Measurements from ENCODE around the gene SLC35F3.

The SLC35F3 gene

GRCh38 chr1:234262754-234263105 lies 358.3 kb downstream of the SLC35F3 start:
- DNase-seq (ENCODE audit: low read depth): no peak
- H3K4me3 ChIP-seq (ENCODE audit: low read depth, low read length): no peak overlapping the region
- TF ChIP-seq, protein P1, sequence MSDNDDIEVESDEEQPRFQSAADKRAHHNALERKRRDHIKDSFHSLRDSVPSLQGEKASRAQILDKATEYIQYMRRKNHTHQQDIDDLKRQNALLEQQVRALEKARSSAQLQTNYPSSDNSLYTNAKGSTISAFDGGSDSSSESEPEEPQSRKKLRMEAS (IDR thresholded peaks at IDR 0.05; ENCODE audit: low read depth, low read length): no peak
- no peak for TF ChIP-seq MYC (IDR thresholded peaks at IDR 0.05; ENCODE audit: low read depth, low read length)
- TF ChIP-seq POLR2A (IDR thresholded peaks at IDR 0.05; ENCODE audit: extremely low read depth, insufficient read length): no peak
- no peak for TF ChIP-seq CTCF (IDR thresholded peaks at IDR 0.05; ENCODE audit: low read depth, low read length)

- TF ChIP-seq, protein P1 (IDR thresholded peaks at IDR 0.05; ENCODE audit: low read depth, low read length): no peak
- TF ChIP-seq CTCF (IDR thresholded peaks at IDR 0.05; ENCODE audit: low read depth, low read length): no peak
- no peak for DNase-seq (ENCODE audit: low read depth)
- no peak overlapping the region for H3K4me3 ChIP-seq (ENCODE audit: low read depth, low read length)
Observed at GRCh38 chr1:234264832-234265231, 360.4 kb downstream of the SLC35F3 start.

- no peak overlapping the region for H3K4me3 ChIP-seq (ENCODE audit: low read depth, low read length)
- TF ChIP-seq MYC (IDR thresholded peaks at IDR 0.05; ENCODE audit: low read depth, low read length) (no peak), CTCF (IDR thresholded peaks at IDR 0.05; ENCODE audit: low read depth, low read length) (no peak), POLR2A (IDR thresholded peaks at IDR 0.05; ENCODE audit: extremely low read depth, insufficient read length) (no peak)
- TF ChIP-seq, protein P1 (IDR thresholded peaks at IDR 0.05; ENCODE audit: low read depth, low read length): no peak
- DNase-seq (ENCODE audit: low read depth): no peak
Observed at GRCh38 chr1:234265321-234265720, 360.8 kb downstream of the SLC35F3 start.

- TF ChIP-seq, protein P1 (IDR thresholded peaks at IDR 0.05; ENCODE audit: low read depth, low read length): no peak
- TF ChIP-seq POLR2A (IDR thresholded peaks at IDR 0.05; ENCODE audit: extremely low read depth, insufficient read length): no peak
- TF ChIP-seq CTCF (IDR thresholded peaks at IDR 0.05; ENCODE audit: low read depth, low read length): no peak
- no peak for TF ChIP-seq MYC (IDR thresholded peaks at IDR 0.05; ENCODE audit: low read depth, low read length)
- no peak overlapping the region for H3K4me3 ChIP-seq (ENCODE audit: low read depth, low read length)
- no peak for DNase-seq (ENCODE audit: low read depth)
Observed at GRCh38 chr1:234265861-234266260, 361.4 kb downstream of the SLC35F3 start.

- no peak overlapping the region for H3K4me3 ChIP-seq (ENCODE audit: low read depth, low read length)
- TF ChIP-seq, protein P1 (IDR thresholded peaks at IDR 0.05; ENCODE audit: low read depth, low read length): no peak
- TF ChIP-seq MYC (IDR thresholded peaks at IDR 0.05; ENCODE audit: low read depth, low read length) (no peak), CTCF (IDR thresholded peaks at IDR 0.05; ENCODE audit: low read depth, low read length) (no peak), POLR2A (IDR thresholded peaks at IDR 0.05; ENCODE audit: extremely low read depth, insufficient read length) (no peak)
- no peak for DNase-seq (ENCODE audit: low read depth)
Observed at GRCh38 chr1:234270093-234270492, 365.6 kb downstream of the SLC35F3 start.

Data from NB4 (cell line).